ENCODE measurements around the gene NEUROG1. TPM values are rescaled to one million over a fixed set of nuclear protein-coding genes. Genes with fewer than 3 reads are reported as not detected.

NEUROG1 gene
- total and polyA plus RNA-seq, 2 of the 13 experiments (the other 11 are each of a cell fraction or from before 2014, with no cell fraction given), result not detected

DNA sequence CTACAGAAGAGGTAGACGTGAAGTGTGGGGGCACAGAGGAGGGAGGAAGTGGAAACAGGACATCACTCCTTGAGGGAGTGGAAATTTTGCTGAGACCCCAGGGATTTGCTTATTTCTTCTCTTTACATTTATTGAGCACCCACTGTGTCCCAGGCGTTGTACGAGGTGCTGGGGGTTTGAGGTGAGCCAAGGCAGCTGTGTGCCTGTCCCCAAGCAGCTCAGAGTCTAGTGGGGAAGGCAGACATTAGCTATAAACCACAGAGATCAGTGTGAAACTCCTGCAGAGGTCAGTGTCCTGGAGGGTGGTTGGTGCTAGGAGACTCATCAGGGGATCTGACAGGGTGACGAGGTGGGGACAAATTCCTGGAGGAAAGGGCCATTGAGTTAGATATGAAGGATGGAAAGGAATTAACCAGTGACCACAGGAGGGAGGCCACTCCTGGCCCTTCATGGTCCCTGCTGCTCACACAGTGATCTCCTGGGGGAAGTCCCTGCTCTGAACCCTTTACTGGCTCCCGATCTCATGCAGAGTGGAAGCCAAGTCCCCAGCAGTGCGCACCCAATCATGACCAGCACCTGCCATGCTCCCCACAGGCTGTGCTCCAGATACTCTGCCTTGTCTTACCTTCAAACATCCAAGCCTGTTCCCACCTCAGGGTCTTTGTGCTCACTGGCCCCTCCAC, 46.5 kb upstream of the NEUROG1 start (continued):
- TF ChIP-seq ZBTB38 (CRISPR knock-in tag; IDR thresholded peaks at IDR 0.05) (no peak), ZKSCAN8 (CRISPR knock-in tag; IDR thresholded peaks at IDR 0.05; ENCODE audit: borderline replicate concordance) (no peak), HMG20A (CRISPR knock-in tag; IDR thresholded peaks at IDR 0.05; ENCODE audit: borderline replicate concordance) (no peak), KDM2A (CRISPR knock-in tag; IDR thresholded peaks at IDR 0.05; ENCODE audit: borderline replicate concordance, low read depth) (no peak), ZNF746 (CRISPR knock-in tag; IDR thresholded peaks at IDR 0.05) (no peak), STAT5B (CRISPR knock-in tag; IDR thresholded peaks at IDR 0.05) (no peak), ZFP36L2 (CRISPR knock-in tag; IDR thresholded peaks at IDR 0.05) (no peak), SNAPC2 (CRISPR knock-in tag; IDR thresholded peaks at IDR 0.05) (no peak)
- TF ChIP-seq, protein P1, sequence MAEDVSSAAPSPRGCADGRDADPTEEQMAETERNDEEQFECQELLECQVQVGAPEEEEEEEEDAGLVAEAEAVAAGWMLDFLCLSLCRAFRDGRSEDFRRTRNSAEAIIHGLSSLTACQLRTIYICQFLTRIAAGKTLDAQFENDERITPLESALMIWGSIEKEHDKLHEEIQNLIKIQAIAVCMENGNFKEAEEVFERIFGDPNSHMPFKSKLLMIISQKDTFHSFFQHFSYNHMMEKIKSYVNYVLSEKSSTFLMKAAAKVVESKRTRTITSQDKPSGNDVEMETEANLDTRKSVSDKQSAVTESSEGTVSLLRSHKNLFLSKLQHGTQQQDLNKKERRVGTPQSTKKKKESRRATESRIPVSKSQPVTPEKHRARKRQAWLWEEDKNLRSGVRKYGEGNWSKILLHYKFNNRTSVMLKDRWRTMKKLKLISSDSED (CRISPR knock-in tag; IDR thresholded peaks at IDR 0.05), result no peak
- TF ChIP-seq, protein P2, sequence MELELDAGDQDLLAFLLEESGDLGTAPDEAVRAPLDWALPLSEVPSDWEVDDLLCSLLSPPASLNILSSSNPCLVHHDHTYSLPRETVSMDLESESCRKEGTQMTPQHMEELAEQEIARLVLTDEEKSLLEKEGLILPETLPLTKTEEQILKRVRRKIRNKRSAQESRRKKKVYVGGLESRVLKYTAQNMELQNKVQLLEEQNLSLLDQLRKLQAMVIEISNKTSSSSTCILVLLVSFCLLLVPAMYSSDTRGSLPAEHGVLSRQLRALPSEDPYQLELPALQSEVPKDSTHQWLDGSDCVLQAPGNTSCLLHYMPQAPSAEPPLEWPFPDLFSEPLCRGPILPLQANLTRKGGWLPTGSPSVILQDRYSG (CRISPR knock-in tag; IDR thresholded peaks at IDR 0.05), result no peak
- TF ChIP-seq, protein P3, sequence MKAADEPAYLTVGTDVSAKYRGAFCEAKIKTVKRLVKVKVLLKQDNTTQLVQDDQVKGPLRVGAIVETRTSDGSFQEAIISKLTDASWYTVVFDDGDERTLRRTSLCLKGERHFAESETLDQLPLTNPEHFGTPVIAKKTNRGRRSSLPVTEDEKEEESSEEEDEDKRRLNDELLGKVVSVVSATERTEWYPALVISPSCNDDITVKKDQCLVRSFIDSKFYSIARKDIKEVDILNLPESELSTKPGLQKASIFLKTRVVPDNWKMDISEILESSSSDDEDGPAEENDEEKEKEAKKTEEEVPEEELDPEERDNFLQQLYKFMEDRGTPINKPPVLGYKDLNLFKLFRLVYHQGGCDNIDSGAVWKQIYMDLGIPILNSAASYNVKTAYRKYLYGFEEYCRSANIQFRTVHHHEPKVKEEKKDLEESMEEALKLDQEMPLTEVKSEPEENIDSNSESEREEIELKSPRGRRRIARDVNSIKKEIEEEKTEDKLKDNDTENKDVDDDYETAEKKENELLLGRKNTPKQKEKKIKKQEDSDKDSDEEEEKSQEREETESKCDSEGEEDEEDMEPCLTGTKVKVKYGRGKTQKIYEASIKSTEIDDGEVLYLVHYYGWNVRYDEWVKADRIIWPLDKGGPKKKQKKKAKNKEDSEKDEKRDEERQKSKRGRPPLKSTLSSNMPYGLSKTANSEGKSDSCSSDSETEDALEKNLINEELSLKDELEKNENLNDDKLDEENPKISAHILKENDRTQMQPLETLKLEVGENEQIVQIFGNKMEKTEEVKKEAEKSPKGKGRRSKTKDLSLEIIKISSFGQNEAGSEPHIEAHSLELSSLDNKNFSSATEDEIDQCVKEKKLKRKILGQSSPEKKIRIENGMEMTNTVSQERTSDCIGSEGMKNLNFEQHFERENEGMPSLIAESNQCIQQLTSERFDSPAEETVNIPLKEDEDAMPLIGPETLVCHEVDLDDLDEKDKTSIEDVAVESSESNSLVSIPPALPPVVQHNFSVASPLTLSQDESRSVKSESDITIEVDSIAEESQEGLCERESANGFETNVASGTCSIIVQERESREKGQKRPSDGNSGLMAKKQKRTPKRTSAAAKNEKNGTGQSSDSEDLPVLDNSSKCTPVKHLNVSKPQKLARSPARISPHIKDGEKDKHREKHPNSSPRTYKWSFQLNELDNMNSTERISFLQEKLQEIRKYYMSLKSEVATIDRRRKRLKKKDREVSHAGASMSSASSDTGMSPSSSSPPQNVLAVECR (CRISPR knock-in tag; IDR thresholded peaks at IDR 0.05; ENCODE audit: borderline replicate concordance), result no peak
